Esophagus squamous epithelium (tissue), 5 donors: Measurements from ENCODE around the gene ANXA5. TPM values are rescaled to one million over a fixed set of nuclear protein-coding genes. Genes with fewer than 3 reads are reported as not detected.

Source experiments
- DNase-seq: peaks from one replicate; lab custom pipeline; 2025; lab: John Stamatoyannopoulos, UW
- H3K27ac ChIP-seq, 4 donors: fragments of 200-600 bp; sonication (generic); one replicate each; pipeline ENCODE4 v1.5.1; 2016 to 2019; ENCODE audit warnings: mild to moderate bottlenecking in 1 of 4
- H3K27me3 ChIP-seq, 4 donors: fragments of 200-600 bp; sonication (generic); 1 replicate in 3 of 4; 2 replicates in 1 of 4; pipeline versions ENCODE4 v1.5.1 to v1.6.0; 2017 to 2021; ENCODE audit warnings: antibody characterized with exemption in 1 of 4
- H3K36me3 ChIP-seq, 3 donors: fragments of 200-600 bp; sonication (generic); one replicate each; pipeline ENCODE4 v1.5.1; 2016 to 2019
- H3K4me1 ChIP-seq, 3 donors: fragments of 200-600 bp; sonication (generic); one replicate each; pipeline ENCODE4 v1.5.1; 2017 to 2019
- H3K4me3 ChIP-seq, 4 donors: fragments of 200-600 bp; sonication (generic); 1 replicate in 3 of 4; 2 replicates in 1 of 4; pipeline ENCODE4 v1.5.1; 2016 to 2019; ENCODE audit warnings: mild to moderate bottlenecking in 2 of 4, moderate library complexity in 1 of 4
- H3K9me3 ChIP-seq, 3 donors: fragments of 200-600 bp; sonication (generic); one replicate each; pipeline ENCODE4 v1.5.1; 2016 to 2019
- CTCF ChIP-seq, 6 experiments: fragments of 450-650 bp in 4 of 6; fragments of 200-600 bp in 2 of 6; sonication (generic) in 2 of 6; IDR thresholded peaks; one replicate each; pipeline ENCODE4 v1.5.1; 2016 to 2019; ENCODE audit warnings: antibody characterized with exemption in 6 of 6, mild to moderate bottlenecking in 4 of 6, moderate library complexity in 4 of 6
- POLR2A ChIP-seq, 4 donors: fragments of 450-650 bp; IDR thresholded peaks; one replicate each; pipeline ENCODE4 v1.6.1; 2017; ENCODE audit warnings: antibody characterized with exemption in 4 of 4, mild to moderate bottlenecking in 4 of 4, moderate library complexity in 3 of 4
- WGBS, 2 donors: methylation state at CpG; one replicate each; pipeline ENCODE4 v1.1.5; 2018; 5-methylcytosine and 5-hydroxymethylcytosine counted together
- intact Hi-C: fragments of 100-400 bp; cut with DNase I; formaldehyde crosslinking; loops from one replicate; pipeline ENCODE4 v1.15.0; 2022
- total RNA-seq, 4 donors: library from RNA; depleted of rRNA; stranded (reverse); fragments of >200 nt; gene quantifications; one replicate each; pipeline ENCODE4 v1.1.0, GENCODE V29; 2016
- donor health status: DM: yes; HTN: yes; CAD: no.

ANXA5 gene
- total RNA-seq, 4 donors from 2014 or later, result 50.4 to 153 (median 117) TPM

- intact Hi-C loops, result no loop called here
- H3K27me3 ChIP-seq, result no peaks in the 10 kb centered on the region
- no peaks in the 10 kb centered on the region for H3K4me1 ChIP-seq
- peaks cover 0 to 100% (median 18%) of the 10 kb centered on the region in 3 donors for H3K36me3 ChIP-seq
- TF ChIP-seq CTCF (IDR thresholded peaks at IDR 0.05) (no peak), POLR2A (IDR thresholded peaks at IDR 0.05) (no peak)
- H3K27ac ChIP-seq, result no peak overlapping the region
- no peak for DNase-seq
- 59 to 82% methylated on average over 3 of the region's 3 CpGs for WGBS, 2 donors
- H3K9me3 ChIP-seq, result no peaks in the 10 kb centered on the region
- no peak overlapping the region for H3K4me3 ChIP-seq
Observed at GRCh38 chr4:121680571-121680970, 16.2 kb downstream of the ANXA5 start.

- H3K4me3 ChIP-seq, result no peak overlapping the region
- DNase-seq, result no peak
- no peaks in the 10 kb centered on the region for H3K27me3 ChIP-seq
- H3K9me3 ChIP-seq, result no peaks in the 10 kb centered on the region
- no peaks in the 10 kb centered on the region for H3K4me1 ChIP-seq
- WGBS, 2 donors, result 82 to 84% methylated on average over 4 of the region's 4 CpGs
- intact Hi-C loops, result no loop called here
- TF ChIP-seq CTCF (IDR thresholded peaks at IDR 0.05) (no peak), POLR2A (IDR thresholded peaks at IDR 0.05) (no peak)
- H3K36me3 ChIP-seq, result peaks cover 0 to 100% (median 17%) of the 10 kb centered on the region in 3 donors
- no peak overlapping the region for H3K27ac ChIP-seq
Observed at GRCh38 chr4:121679951-121680350, 16.8 kb downstream of the ANXA5 start.

GRCh38 chr4:121679267-121679666 is 17.5 kb downstream of the ANXA5 start:
- Histone ChIP-seq H3K4me1 (no peaks in the 10 kb centered on the region), H3K27ac (no peak overlapping the region), H3K36me3 (peaks cover 0 to 100% (median 12%) of the 10 kb centered on the region in 3 donors), H3K4me3 (no peak overlapping the region), H3K27me3 (no peaks in the 10 kb centered on the region), H3K9me3 (no peaks in the 10 kb centered on the region)
- 89 to 92% methylated on average over 2 to 3 of the region's 3 CpGs for WGBS, 2 donors
- intact Hi-C loops, result no loop called here
- TF ChIP-seq POLR2A (IDR thresholded peaks at IDR 0.05) (no peak), CTCF (IDR thresholded peaks at IDR 0.05) (no peak)
- no peak for DNase-seq

GRCh38 chr4:121677524-121677923 is 19.3 kb downstream of the ANXA5 start:
- WGBS, 2 donors, result 77 to 82% methylated on average over 1 of the region's 1 CpG
- intact Hi-C loops, result no loop called here
- TF ChIP-seq CTCF (IDR thresholded peaks at IDR 0.05) (no peak), POLR2A (IDR thresholded peaks at IDR 0.05) (no peak)
- no peak overlapping the region for H3K27ac ChIP-seq
- no peaks in the 10 kb centered on the region for H3K9me3 ChIP-seq
- H3K4me1 ChIP-seq, result no peaks in the 10 kb centered on the region
- H3K4me3 ChIP-seq, result no peak overlapping the region
- DNase-seq, result no peak
- H3K36me3 ChIP-seq, result peaks cover 3 to 98% (median 7%) of the 10 kb centered on the region in 3 donors
- no peaks in the 10 kb centered on the region for H3K27me3 ChIP-seq

- intact Hi-C loops, result no loop called here
Observed at GRCh38 chr4:121676345-121677075, 20.3 kb downstream of the ANXA5 start.

More at GRCh38 chr4:121676345-121677075, 20.3 kb downstream of the ANXA5 start:
- TF ChIP-seq POLR2A (IDR thresholded peaks at IDR 0.05) (no peak), CTCF (IDR thresholded peaks at IDR 0.05) (no peak)
- 57 to 70% methylated on average over 6 of the region's 6 CpGs for WGBS, 2 donors
- peaks cover 3 to 98% (median 7%) of the 10 kb centered on the region in 3 donors for H3K36me3 ChIP-seq
- H3K4me1 ChIP-seq, result no peaks in the 10 kb centered on the region
- no peaks in the 10 kb centered on the region for H3K27me3 ChIP-seq
- H3K4me3 ChIP-seq, result no peak overlapping the region
- H3K9me3 ChIP-seq, result no peaks in the 10 kb centered on the region
- no peak for DNase-seq
- H3K27ac ChIP-seq, result no peak overlapping the region
